Adrenal gland (tissue), 5 donors: ENCODE data around the gene HPN.

Source experiments
- CTCF ChIP-seq, 6 experiments: fragments of 450-650 bp in 4 of 6; fragments of 200-600 bp in 2 of 6; sonication (generic) in 1 of 6; IDR thresholded peaks; 1 replicate in 5 of 6; 2 replicates in 1 of 6; pipeline versions ENCODE4 v1.5.1 to v1.8.0; 2016 to 2021; ENCODE audit warnings: antibody characterized with exemption in 6 of 6, mild to moderate bottlenecking in 2 of 6, moderate library complexity in 1 of 6
- POLR2A ChIP-seq, 2 donors: fragments of 450-650 bp; IDR thresholded peaks; one replicate each; pipeline ENCODE4 v1.6.1; 2017; ENCODE audit warnings: antibody characterized with exemption in 2 of 2, mild to moderate bottlenecking in 2 of 2, moderate library complexity in 1 of 2
- donor health status: DM: no; HTN: no; CAD: no.

GRCh38 chr19:35068941-35069634 lies 27.6 kb downstream of the HPN start:
- no peak for TF ChIP-seq CTCF (IDR thresholded peaks at IDR 0.05)
- TF ChIP-seq POLR2A (IDR thresholded peaks at IDR 0.05), result no peak
